Mesothelial cell of epicardium (in vitro differentiated cells): ENCODE data around the gene DNAJC17. TPM values are rescaled to one million over a fixed set of nuclear protein-coding genes. Genes with fewer than 3 reads are reported as not detected.

Experiments used
- DNase-seq, 2 experiments: peaks; one replicate each; pipeline ENCODE4 v3.0.0; 2021; ENCODE audit warnings: low spot score in 2 of 2; ENCODE audit not compliant: unreplicated experiment in 2 of 2
- H3K27ac Mint-ChIP-seq: 2 replicates; pipeline ENCODE4 v1.8.0; 2021; ENCODE audit warnings: mixed read lengths
- H3K27me3 Mint-ChIP-seq: 2 replicates; pipeline ENCODE4 v1.8.0; 2021; ENCODE audit warnings: low read depth, mixed read lengths
- H3K36me3 Mint-ChIP-seq: 2 replicates; pipeline ENCODE4 v1.8.0; 2021; ENCODE audit warnings: mixed read lengths
- H3K4me1 Mint-ChIP-seq: 2 replicates; pipeline ENCODE4 v1.8.0; 2021; ENCODE audit warnings: mixed read lengths
- H3K4me3 Mint-ChIP-seq: 2 replicates; pipeline ENCODE4 v1.8.0; 2021; ENCODE audit warnings: mild to moderate bottlenecking, moderate library complexity, mixed read lengths
- H3K9me3 Mint-ChIP-seq: 2 replicates; pipeline ENCODE4 v1.8.0; 2021; ENCODE audit warnings: mixed read lengths
- total RNA-seq: library from RNA; stranded (reverse); gene quantifications from 3 replicates; pipeline ENCODE4 v1.2.1, GENCODE V29; 2021
- TF ChIP-seq, protein P1 (sequence below): fragments of 200-600 bp; sonication (generic); IDR thresholded peaks from one replicate; pipeline ENCODE4 v1.5.0; 2021; ENCODE audit warnings: antibody characterized with exemption; ENCODE audit not compliant: unreplicated experiment

Gene DNAJC17
- total RNA-seq, 1 donor from 2014 or later = 41.2 TPM

DNA sequence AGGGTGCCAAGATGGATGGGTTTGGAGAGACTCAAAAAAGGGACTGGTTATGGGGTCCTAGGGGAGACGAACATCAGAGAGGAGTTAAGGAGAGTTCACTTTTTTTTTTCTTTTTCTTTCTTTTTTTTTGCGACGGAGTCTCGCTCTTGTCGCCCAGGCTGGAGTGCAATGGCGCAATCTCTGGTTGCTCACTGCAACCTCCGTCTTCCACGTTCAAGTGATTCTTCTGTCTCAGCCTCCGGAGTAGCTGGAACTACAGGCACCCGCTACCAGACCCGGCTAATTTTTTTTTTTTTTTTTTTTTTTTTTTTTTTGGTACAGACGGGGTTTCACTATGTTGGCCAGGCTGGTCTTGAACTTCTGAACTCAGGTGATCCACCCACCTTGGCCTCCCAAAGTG lies 37.8 kb upstream of the DNAJC17 start:
- peak overlapping the region; percentile 98 for H3K27ac Mint-ChIP-seq
- H3K36me3 Mint-ChIP-seq = no peaks in the 10 kb centered on the region
- H3K4me3 Mint-ChIP-seq = peak overlapping the region; percentile 94
- TF ChIP-seq, protein P1, sequence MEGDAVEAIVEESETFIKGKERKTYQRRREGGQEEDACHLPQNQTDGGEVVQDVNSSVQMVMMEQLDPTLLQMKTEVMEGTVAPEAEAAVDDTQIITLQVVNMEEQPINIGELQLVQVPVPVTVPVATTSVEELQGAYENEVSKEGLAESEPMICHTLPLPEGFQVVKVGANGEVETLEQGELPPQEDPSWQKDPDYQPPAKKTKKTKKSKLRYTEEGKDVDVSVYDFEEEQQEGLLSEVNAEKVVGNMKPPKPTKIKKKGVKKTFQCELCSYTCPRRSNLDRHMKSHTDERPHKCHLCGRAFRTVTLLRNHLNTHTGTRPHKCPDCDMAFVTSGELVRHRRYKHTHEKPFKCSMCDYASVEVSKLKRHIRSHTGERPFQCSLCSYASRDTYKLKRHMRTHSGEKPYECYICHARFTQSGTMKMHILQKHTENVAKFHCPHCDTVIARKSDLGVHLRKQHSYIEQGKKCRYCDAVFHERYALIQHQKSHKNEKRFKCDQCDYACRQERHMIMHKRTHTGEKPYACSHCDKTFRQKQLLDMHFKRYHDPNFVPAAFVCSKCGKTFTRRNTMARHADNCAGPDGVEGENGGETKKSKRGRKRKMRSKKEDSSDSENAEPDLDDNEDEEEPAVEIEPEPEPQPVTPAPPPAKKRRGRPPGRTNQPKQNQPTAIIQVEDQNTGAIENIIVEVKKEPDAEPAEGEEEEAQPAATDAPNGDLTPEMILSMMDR = no peak
- H3K4me1 Mint-ChIP-seq = peaks cover 44% of the 10 kb centered on the region
- H3K9me3 Mint-ChIP-seq = no peaks in the 10 kb centered on the region
- DNase-seq = no peak
- H3K27me3 Mint-ChIP-seq = peaks cover 17% of the 10 kb centered on the region

- H3K27me3 Mint-ChIP-seq = peaks cover 17% of the 10 kb centered on the region
- H3K27ac Mint-ChIP-seq = peak overlapping the region; percentile 98
- peak overlapping the region; percentile 94 for H3K4me3 Mint-ChIP-seq
- TF ChIP-seq, protein P1 = no peak
- H3K36me3 Mint-ChIP-seq = no peaks in the 10 kb centered on the region
- peaks cover 44% of the 10 kb centered on the region for H3K4me1 Mint-ChIP-seq
- H3K9me3 Mint-ChIP-seq = no peaks in the 10 kb centered on the region
- DNase-seq = peak in 1 of 2 experiments; percentile 65
Measured at GRCh38 chr15:40844696-40845030, 37.4 kb upstream of the DNAJC17 start.

- DNase-seq = peak; percentile 59 to 74
- peaks cover 17% of the 10 kb centered on the region for H3K27me3 Mint-ChIP-seq
- H3K4me1 Mint-ChIP-seq = peaks cover 44% of the 10 kb centered on the region
- H3K36me3 Mint-ChIP-seq = no peaks in the 10 kb centered on the region
- peak within 1 kb of the TSS; percentile 94 for H3K4me3 Mint-ChIP-seq
- TF ChIP-seq, protein P1 = no peak
- H3K9me3 Mint-ChIP-seq = no peaks in the 10 kb centered on the region
- H3K27ac Mint-ChIP-seq = peak within 1 kb of the TSS; percentile 98
Measured at GRCh38 chr15:40843885-40844695, 36.8 kb upstream of the DNAJC17 start, which contains the start of gene SPINT1. SPINT1 (plus strand) TSS chr15:40844048; CDS start chr15:40844555, 507 bp downstream.

DNA sequence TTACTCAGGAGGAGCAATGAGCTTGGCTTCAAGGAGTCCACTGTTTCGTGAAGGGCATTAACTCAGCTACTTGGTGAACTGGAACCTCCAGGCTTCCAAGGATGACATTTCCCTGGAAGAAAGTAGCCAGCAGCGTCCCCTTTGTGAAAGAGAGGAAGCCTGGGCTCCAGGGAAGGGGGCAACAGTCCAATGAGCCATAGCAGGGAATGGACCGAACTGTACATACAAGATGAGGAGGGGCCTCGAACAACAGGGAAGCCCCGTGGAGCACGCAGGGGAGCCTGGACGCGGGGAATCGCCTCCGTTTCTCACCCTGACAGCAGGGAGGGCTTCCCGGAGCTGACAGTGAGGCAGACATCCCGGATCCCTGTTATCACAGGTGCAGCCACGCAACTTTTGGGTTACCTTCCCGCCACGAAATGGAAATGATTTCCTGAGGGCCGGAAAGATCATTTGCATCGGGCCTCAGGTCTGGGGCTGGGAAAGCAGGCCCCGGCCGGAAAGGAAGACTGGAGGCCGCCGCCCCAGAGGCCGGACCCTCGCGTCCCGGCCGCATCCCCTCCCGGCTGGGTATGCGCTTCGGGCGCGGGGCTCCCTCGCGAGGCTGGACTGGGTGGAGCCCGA lies 36.1 kb upstream of the DNAJC17 start:
- Mint-ChIP-seq H3K9me3 (no peaks in the 10 kb centered on the region), H3K27ac (peak overlapping the region; percentile 95), H3K4me1 (peaks cover 44% of the 10 kb centered on the region), H3K27me3 (peaks cover 17% of the 10 kb centered on the region), H3K36me3 (no peaks in the 10 kb centered on the region), H3K4me3 (peak overlapping the region; percentile 82)
- DNase-seq = peak in 1 of 2 experiments; percentile 55
- TF ChIP-seq, protein P1 = no peak

DNA sequence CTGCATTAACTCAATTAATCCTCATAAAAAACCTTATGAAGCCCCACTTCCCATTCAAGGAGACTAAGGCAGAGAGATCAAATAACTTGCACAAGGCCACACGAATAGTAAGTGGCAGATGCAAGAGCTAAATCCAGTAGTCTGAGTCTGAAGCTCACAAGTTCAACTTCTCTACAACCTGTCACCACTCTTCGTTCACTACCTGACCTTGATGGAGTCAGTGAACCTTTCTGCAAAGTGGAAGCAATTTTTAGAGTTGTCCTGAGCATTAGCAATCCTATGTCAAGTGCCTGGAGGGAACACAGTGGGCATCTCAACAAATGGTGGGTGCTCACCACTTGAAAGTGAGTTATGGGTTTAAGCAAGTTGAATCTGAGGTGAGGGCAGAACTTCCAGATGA lies 34.5 kb upstream of the DNAJC17 start:
- H3K27ac Mint-ChIP-seq = no peak overlapping the region
- peaks cover 17% of the 10 kb centered on the region for H3K27me3 Mint-ChIP-seq
- TF ChIP-seq, protein P1 = no peak
- peaks cover 28% of the 10 kb centered on the region for H3K4me1 Mint-ChIP-seq
- H3K9me3 Mint-ChIP-seq = no peaks in the 10 kb centered on the region
- no peaks in the 10 kb centered on the region for H3K36me3 Mint-ChIP-seq
- H3K4me3 Mint-ChIP-seq = no peak overlapping the region
- DNase-seq = no peak
